ENCODE data around the gene SLC12A2.

- TF ChIP-seq POLR2A (IDR thresholded peaks at IDR 0.05) (no peak), CTCF (IDR thresholded peaks at IDR 0.05) (no peak)
These were observed 8.6 kb downstream of the SLC12A2 start for GRCh38 chr5:128092144-128092543.
